Activated CD4-positive, alpha-beta memory T cell treated with anti-CD3 and anti-CD28 coated beads, Interleukin-2, amount 10 ng/mL, durations not matched to agents 7 days and 5 days (primary cell): Measurements from ENCODE around the gene SENP3. TPM values are rescaled to one million over a fixed set of nuclear protein-coding genes. Genes with fewer than 3 reads are reported as not detected.

Experiments
- CTCF ChIA-PET: fragments of 350-600 bp; sonication (Branson Sonifier 250); formaldehyde crosslinking; loops from one replicate; lab custom pipeline; 2021; ENCODE audit warnings: antibody characterized with exemption, inconsistent platforms; lab: Charles Lee
- POLR2A ChIA-PET: fragments of 350-600 bp; sonication (Branson Sonifier 250); formaldehyde crosslinking; loops from one replicate; lab custom pipeline; 2021; ENCODE audit warnings: antibody characterized with exemption; lab: Charles Lee
- DNase-seq: peaks from one replicate; pipeline ENCODE4 v3.0.0-alpha.2; 2020
- H3K27ac Mint-ChIP-seq: one replicate; pipeline ENCODE4 v1.8.0; 2021; ENCODE audit warnings: mild to moderate bottlenecking, mixed read lengths
- H3K27me3 Mint-ChIP-seq: one replicate; pipeline ENCODE4 v1.8.0; 2021; ENCODE audit warnings: mixed read lengths
- H3K36me3 Mint-ChIP-seq: one replicate; pipeline ENCODE4 v1.8.0; 2021; ENCODE audit warnings: low read depth, mixed read lengths
- H3K4me1 Mint-ChIP-seq: one replicate; pipeline ENCODE4 v1.8.0; 2021; ENCODE audit warnings: mixed read lengths
- H3K4me3 Mint-ChIP-seq: one replicate; pipeline ENCODE4 v1.8.0; 2021; ENCODE audit warnings: mild to moderate bottlenecking, mixed read lengths
- H3K9me3 Mint-ChIP-seq: one replicate; pipeline ENCODE4 v1.8.0; 2021; ENCODE audit warnings: mixed read lengths
- total RNA-seq, 2 experiments: library from RNA; stranded (reverse); gene quantifications; one replicate each; pipeline ENCODE4 v1.2.3, GENCODE V29; 2021

Gene SENP3
- total RNA-seq, 2 experiments from 2014 or later: 37.6 to 39.9 TPM

- H3K27me3 Mint-ChIP-seq: no peaks in the 10 kb centered on the region
- no peak overlapping the region for H3K4me3 Mint-ChIP-seq
- DNase-seq: no peak
- ChIA-PET POLR2A (interaction anchor here (1.1 to 1.2 kb wide), 2 partner anchors 8 to 221 kb away, joined by 3 to 4 read pairs; partner anchors contain the start of genes ACAP1 and TNFSF12), CTCF (interaction anchor here (0.6 to 6.2 kb wide), 2 partner anchors 9 to 37 kb away, joined by 4 to 207 read pairs; no protein-coding TSS in a partner anchor)
- no peaks in the 10 kb centered on the region for H3K9me3 Mint-ChIP-seq
- no peak overlapping the region for H3K27ac Mint-ChIP-seq
- peaks cover 37% of the 10 kb centered on the region for H3K36me3 Mint-ChIP-seq
- peaks cover 65% of the 10 kb centered on the region for H3K4me1 Mint-ChIP-seq
These were observed 4.5 kb upstream of the SENP3 start for GRCh38 chr17:7557147-7557764.

- Mint-ChIP-seq H3K4me1 (peaks cover 65% of the 10 kb centered on the region), H3K36me3 (peaks cover 39% of the 10 kb centered on the region), H3K4me3 (no peak overlapping the region), H3K9me3 (no peaks in the 10 kb centered on the region), H3K27me3 (no peaks in the 10 kb centered on the region), H3K27ac (peak overlapping the region; percentile 49)
- POLR2A ChIA-PET: interaction anchor here (1.1 to 1.3 kb wide), 3 partner anchors 9 to 221 kb away, joined by 3 to 4 read pairs (median 3); partner anchors contain the start of genes ACAP1 and TNFSF12
- CTCF ChIA-PET: interaction anchor here (0.6 to 6.2 kb wide), 4 partner anchors 8 to 202 kb away, joined by 3 to 207 read pairs (median 4); no protein-coding TSS in a partner anchor
- no peak for DNase-seq
These were observed 3.8 kb upstream of the SENP3 start for GRCh38 chr17:7557775-7558543.

- no peak within 1 kb of the TSS for H3K4me3 Mint-ChIP-seq
- H3K27ac Mint-ChIP-seq: peak within 1 kb of the TSS; percentile 49
- POLR2A ChIA-PET: interaction anchor here (1.3 to 3.7 kb wide), 2 partner anchors 46 to 129 kb away, joined by 3 to 26 read pairs; partner anchors contain the start of genes TP53 and WRAP53
- H3K4me1 Mint-ChIP-seq: peaks cover 60% of the 10 kb centered on the region
- CTCF ChIA-PET: interaction anchor here (1.0 to 6.2 kb wide), 3 partner anchors 39 to 203 kb away, joined by 3 to 207 read pairs (median 3); no protein-coding TSS in a partner anchor
- no peak for DNase-seq
- H3K9me3 Mint-ChIP-seq: no peaks in the 10 kb centered on the region
- H3K27me3 Mint-ChIP-seq: no peaks in the 10 kb centered on the region
- peaks cover 34% of the 10 kb centered on the region for H3K36me3 Mint-ChIP-seq
These were observed 3.0 kb upstream of the SENP3 start, which contains the start of gene TNFSF13 for GRCh38 chr17:7558544-7559319. TSS of gene TNFSF13 (plus strand) at chr17:7558750. CDS start at chr17:7559040, 290 bp downstream.

GRCh38 chr17:7559320-7560171 lies 2.2 kb upstream of the SENP3 start:
- DNase-seq: no peak
- no peak overlapping the region for H3K4me3 Mint-ChIP-seq
- peaks cover 36% of the 10 kb centered on the region for H3K36me3 Mint-ChIP-seq
- CTCF ChIA-PET: interaction anchor here (0.7 to 6.2 kb wide), 28 partner anchors 7 to 319 kb away, joined by 3 to 207 read pairs (median 10); partner anchors contain the start of genes CD68, GABARAP, MPDU1 and SOX15
- H3K27ac Mint-ChIP-seq: no peak overlapping the region
- peaks cover 63% of the 10 kb centered on the region for H3K4me1 Mint-ChIP-seq
- no peaks in the 10 kb centered on the region for H3K9me3 Mint-ChIP-seq
- POLR2A ChIA-PET: interaction anchor here (1.0 to 4.5 kb wide), 11 partner anchors 13 to 175 kb away, joined by 3 to 80 read pairs (median 13); partner anchors contain the start of genes MPDU1, POLR2A, TMEM102 and TP53
- no peaks in the 10 kb centered on the region for H3K27me3 Mint-ChIP-seq

GRCh38 chr17:7560172-7561027 lies 1.3 kb upstream of the SENP3 start:
- POLR2A ChIA-PET: interaction anchor here (0.9 to 4.5 kb wide), 26 partner anchors 8 to 252 kb away, joined by 3 to 80 read pairs (median 4); partner anchors contain the start of genes CD68, MPDU1, POLR2A and TMEM102
- Mint-ChIP-seq H3K9me3 (no peaks in the 10 kb centered on the region), H3K4me1 (peaks cover 56% of the 10 kb centered on the region), H3K4me3 (peak overlapping the region; percentile 91), H3K27ac (peak overlapping the region; percentile 93), H3K27me3 (no peaks in the 10 kb centered on the region), H3K36me3 (peaks cover 38% of the 10 kb centered on the region)
- CTCF ChIA-PET: interaction anchor here (0.7 to 6.2 kb wide), 40 partner anchors 8 to 514 kb away, joined by 3 to 207 read pairs (median 6); partner anchors contain the start of genes CD68, FXR2, GABARAP and MPDU1
- DNase-seq: peak; percentile 64

- H3K4me1 Mint-ChIP-seq: peaks cover 52% of the 10 kb centered on the region
- no peaks in the 10 kb centered on the region for H3K27me3 Mint-ChIP-seq
These were observed 617 bp upstream of the SENP3 start for GRCh38 chr17:7561028-7561575.

GRCh38 chr17:7562208-7562605 lies 488 bp downstream of the SENP3 start:
- H3K27me3 Mint-ChIP-seq: no peaks in the 10 kb centered on the region
- POLR2A ChIA-PET: interaction anchor here (1.0 to 4.5 kb wide), 10 partner anchors 11 to 281 kb away, joined by 3 to 80 read pairs (median 22); partner anchors contain the start of genes ACAP1, MPDU1, POLR2A and SLC2A4
- H3K4me3 Mint-ChIP-seq: peak overlapping the region; percentile 81
- peaks cover 47% of the 10 kb centered on the region for H3K4me1 Mint-ChIP-seq
- H3K27ac Mint-ChIP-seq: peak overlapping the region; percentile 87
- no peaks in the 10 kb centered on the region for H3K9me3 Mint-ChIP-seq
- peaks cover 42% of the 10 kb centered on the region for H3K36me3 Mint-ChIP-seq
- CTCF ChIA-PET: interaction anchor here (1.5 to 6.2 kb wide), 7 partner anchors 9 to 126 kb away, joined by 4 to 207 read pairs (median 20); partner anchors contain the start of genes MPDU1, TP53 and WRAP53
- no peak for DNase-seq

More at GRCh38 chr17:7561028-7561575, 617 bp upstream of the SENP3 start:
- peak overlapping the region; percentile 91 for H3K4me3 Mint-ChIP-seq
- H3K27ac Mint-ChIP-seq: peak overlapping the region; percentile 93
- ChIA-PET POLR2A (interaction anchor here (0.9 to 4.5 kb wide), 28 partner anchors 9 to 253 kb away, joined by 3 to 80 read pairs (median 4); partner anchors contain the start of genes ACAP1, CD68, MPDU1 and POLR2A), CTCF (interaction anchor here (0.8 to 6.2 kb wide), 41 partner anchors 9 to 515 kb away, joined by 3 to 207 read pairs (median 6); partner anchors contain the start of genes CD68, FXR2, GABARAP and MPDU1)
- peak; percentile 85 for DNase-seq
- no peaks in the 10 kb centered on the region for H3K9me3 Mint-ChIP-seq
- H3K36me3 Mint-ChIP-seq: peaks cover 42% of the 10 kb centered on the region

GRCh38 chr17:7563115-7563869 lies 1.6 kb downstream of the SENP3 start:
- ChIA-PET POLR2A (interaction anchor here (0.6 to 4.5 kb wide), 4 partner anchors 9 to 124 kb away, joined by 3 to 80 read pairs (median 12); partner anchors contain the start of genes MPDU1, TP53 and WRAP53), CTCF (no interaction called here)
- peak overlapping the region; percentile 87 for H3K27ac Mint-ChIP-seq
- no peaks in the 10 kb centered on the region for H3K27me3 Mint-ChIP-seq
- peak overlapping the region; percentile 81 for H3K4me3 Mint-ChIP-seq
- no peaks in the 10 kb centered on the region for H3K9me3 Mint-ChIP-seq
- peaks cover 46% of the 10 kb centered on the region for H3K4me1 Mint-ChIP-seq
- DNase-seq: no peak
- peaks cover 44% of the 10 kb centered on the region for H3K36me3 Mint-ChIP-seq

GRCh38 chr17:7569571-7569970 lies 7.9 kb downstream of the SENP3 start:
- Mint-ChIP-seq H3K27me3 (no peaks in the 10 kb centered on the region), H3K27ac (no peak overlapping the region), H3K4me3 (no peak overlapping the region), H3K9me3 (no peaks in the 10 kb centered on the region), H3K4me1 (peaks cover 34% of the 10 kb centered on the region), H3K36me3 (peaks cover 67% of the 10 kb centered on the region)
- ChIA-PET POLR2A (interaction anchor here (1.1 to 9.3 kb wide), 6 partner anchors 7 to 118 kb away, joined by 3 to 169 read pairs (median 44); partner anchors contain the start of genes CD68, MPDU1, POLR2A and SENP3), CTCF (interaction anchor here (0.5 to 1.0 kb wide), 3 partner anchors 9 to 23 kb away, joined by 3 to 4 read pairs (median 3); no protein-coding TSS in a partner anchor)
- DNase-seq: no peak
